Transverse colon (tissue), 4 donors: ENCODE measurements around the gene SMIM21.

Experiments used
- EP300 ChIP-seq: sonication (generic); formaldehyde crosslinking; IDR thresholded peaks from one replicate; pipeline ENCODE4 v1.6.1; 2017; ENCODE audit warnings: antibody characterized with exemption, low read depth
- POLR2A ChIP-seq: fragments of 450-650 bp; IDR thresholded peaks from one replicate; pipeline ENCODE4 v1.6.1; 2016; ENCODE audit warnings: antibody characterized with exemption, mild to moderate bottlenecking, moderate library complexity
- POLR2AphosphoS5 ChIP-seq, 3 donors: sonication (generic); formaldehyde crosslinking; IDR thresholded peaks; one replicate each; pipeline ENCODE4 v1.6.1; 2016; ENCODE audit warnings: antibody characterized with exemption in 3 of 3
- TF ChIP-seq, protein P1 (sequence below), 5 experiments: fragments of 200-600 bp in 3 of 5; fragments of 450-650 bp in 2 of 5; sonication (generic) in 3 of 5; IDR thresholded peaks; 1 replicate in 2 of 5; 2 replicates in 3 of 5; pipeline ENCODE4 v1.5.1; 2016 to 2017; ENCODE audit warnings: antibody characterized with exemption in 5 of 5, inconsistent platforms in 3 of 5, mild to moderate bottlenecking in 2 of 5, moderate library complexity in 1 of 5

DNA sequence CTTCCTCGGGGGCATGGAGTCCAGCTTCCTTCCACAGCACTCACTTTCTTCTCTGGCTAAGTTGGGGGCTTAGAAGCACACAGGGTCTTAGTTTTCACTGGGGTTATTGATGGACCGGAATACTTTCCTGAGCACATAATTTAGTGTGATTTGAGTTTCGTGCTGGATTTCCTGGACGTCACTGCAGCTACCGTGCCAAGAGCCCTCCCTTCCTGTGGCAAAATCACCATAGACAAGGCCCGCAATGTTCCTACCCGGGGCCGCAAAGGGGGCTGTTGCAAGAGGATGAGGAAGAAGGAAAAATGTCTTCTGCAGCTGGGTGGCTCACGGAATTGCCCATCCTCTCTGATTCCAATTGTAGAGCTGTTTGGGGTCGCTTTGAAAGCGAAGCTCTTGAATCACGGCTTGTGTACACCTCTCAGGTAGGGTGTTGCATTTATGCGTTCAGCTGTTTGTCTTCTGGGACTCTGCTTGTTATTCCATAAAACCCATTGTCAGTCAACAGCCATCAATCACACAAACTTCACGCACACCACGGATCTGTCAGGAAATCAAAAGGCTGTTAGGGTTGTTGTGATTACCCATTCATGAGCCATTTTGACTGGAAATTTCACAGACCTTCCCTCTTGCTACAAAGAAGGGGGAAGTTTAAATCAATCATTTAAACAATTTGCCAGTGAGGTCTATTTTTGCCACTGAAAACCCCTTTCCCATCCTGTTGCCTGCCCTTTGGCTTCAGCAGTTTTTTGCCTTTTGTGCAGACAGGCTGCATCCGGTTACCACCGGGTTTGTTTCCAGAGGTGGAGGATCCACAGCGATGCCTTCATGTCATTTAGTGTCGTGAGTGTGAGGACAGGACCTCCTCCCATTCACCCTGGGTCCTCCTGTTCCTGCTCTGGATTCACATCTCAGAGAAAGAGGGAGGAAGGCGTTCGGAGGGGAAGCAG is 36.0 kb downstream of the SMIM21 start:
- TF ChIP-seq POLR2A: no peak
- TF ChIP-seq, protein P1, sequence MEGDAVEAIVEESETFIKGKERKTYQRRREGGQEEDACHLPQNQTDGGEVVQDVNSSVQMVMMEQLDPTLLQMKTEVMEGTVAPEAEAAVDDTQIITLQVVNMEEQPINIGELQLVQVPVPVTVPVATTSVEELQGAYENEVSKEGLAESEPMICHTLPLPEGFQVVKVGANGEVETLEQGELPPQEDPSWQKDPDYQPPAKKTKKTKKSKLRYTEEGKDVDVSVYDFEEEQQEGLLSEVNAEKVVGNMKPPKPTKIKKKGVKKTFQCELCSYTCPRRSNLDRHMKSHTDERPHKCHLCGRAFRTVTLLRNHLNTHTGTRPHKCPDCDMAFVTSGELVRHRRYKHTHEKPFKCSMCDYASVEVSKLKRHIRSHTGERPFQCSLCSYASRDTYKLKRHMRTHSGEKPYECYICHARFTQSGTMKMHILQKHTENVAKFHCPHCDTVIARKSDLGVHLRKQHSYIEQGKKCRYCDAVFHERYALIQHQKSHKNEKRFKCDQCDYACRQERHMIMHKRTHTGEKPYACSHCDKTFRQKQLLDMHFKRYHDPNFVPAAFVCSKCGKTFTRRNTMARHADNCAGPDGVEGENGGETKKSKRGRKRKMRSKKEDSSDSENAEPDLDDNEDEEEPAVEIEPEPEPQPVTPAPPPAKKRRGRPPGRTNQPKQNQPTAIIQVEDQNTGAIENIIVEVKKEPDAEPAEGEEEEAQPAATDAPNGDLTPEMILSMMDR (IDR thresholded peaks at IDR 0.05): no peak
- TF ChIP-seq POLR2AphosphoS5 (IDR thresholded peaks at IDR 0.05): no peak
- TF ChIP-seq EP300: no peak
